Sigmoid colon (tissue), 4 donors: ENCODE results near the gene PIGN.

Experiments
- POLR2A ChIP-seq, 2 donors: fragments of 450-650 bp; IDR thresholded peaks; one replicate each; pipeline ENCODE4 v1.6.1; 2016; ENCODE audit warnings: antibody characterized with exemption in 2 of 2, mild to moderate bottlenecking in 2 of 2, moderate library complexity in 2 of 2
- POLR2AphosphoS5 ChIP-seq, 4 donors: sonication (generic); formaldehyde crosslinking; IDR thresholded peaks; one replicate each; pipeline ENCODE4 v1.6.1; 2017; ENCODE audit warnings: antibody characterized with exemption in 4 of 4
- TF ChIP-seq, protein P1 (sequence below), 4 experiments: fragments of 450-650 bp in 3 of 4; fragments of 200-600 bp in 1 of 4; IDR thresholded peaks; one replicate each; pipeline ENCODE4 v1.5.1; 2016 to 2019; ENCODE audit warnings: antibody characterized with exemption in 4 of 4, mild to moderate bottlenecking in 3 of 4, moderate library complexity in 2 of 4

DNA sequence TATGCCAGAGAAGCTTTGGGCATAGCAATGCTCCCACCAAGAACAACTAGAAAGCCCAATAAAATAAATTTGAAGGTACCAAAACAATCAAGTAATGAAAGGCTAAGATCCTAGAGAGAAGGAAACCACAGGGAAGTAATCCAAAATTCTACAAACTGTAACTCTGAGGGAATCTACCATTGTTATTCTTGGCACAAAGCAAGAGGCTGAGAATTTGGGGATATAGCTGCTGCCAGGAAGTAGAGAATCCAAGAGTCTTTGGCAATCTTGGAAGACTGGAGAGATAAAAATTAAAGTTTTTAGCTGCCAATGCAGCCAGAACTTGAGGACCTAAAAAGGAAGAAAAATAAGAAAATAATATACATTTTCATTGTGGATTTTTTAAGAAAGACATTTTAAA is 68.5 kb downstream of the PIGN start:
- TF ChIP-seq POLR2A (IDR thresholded peaks at IDR 0.05) (no peak), POLR2AphosphoS5 (IDR thresholded peaks at IDR 0.05) (no peak)
- TF ChIP-seq, protein P1, sequence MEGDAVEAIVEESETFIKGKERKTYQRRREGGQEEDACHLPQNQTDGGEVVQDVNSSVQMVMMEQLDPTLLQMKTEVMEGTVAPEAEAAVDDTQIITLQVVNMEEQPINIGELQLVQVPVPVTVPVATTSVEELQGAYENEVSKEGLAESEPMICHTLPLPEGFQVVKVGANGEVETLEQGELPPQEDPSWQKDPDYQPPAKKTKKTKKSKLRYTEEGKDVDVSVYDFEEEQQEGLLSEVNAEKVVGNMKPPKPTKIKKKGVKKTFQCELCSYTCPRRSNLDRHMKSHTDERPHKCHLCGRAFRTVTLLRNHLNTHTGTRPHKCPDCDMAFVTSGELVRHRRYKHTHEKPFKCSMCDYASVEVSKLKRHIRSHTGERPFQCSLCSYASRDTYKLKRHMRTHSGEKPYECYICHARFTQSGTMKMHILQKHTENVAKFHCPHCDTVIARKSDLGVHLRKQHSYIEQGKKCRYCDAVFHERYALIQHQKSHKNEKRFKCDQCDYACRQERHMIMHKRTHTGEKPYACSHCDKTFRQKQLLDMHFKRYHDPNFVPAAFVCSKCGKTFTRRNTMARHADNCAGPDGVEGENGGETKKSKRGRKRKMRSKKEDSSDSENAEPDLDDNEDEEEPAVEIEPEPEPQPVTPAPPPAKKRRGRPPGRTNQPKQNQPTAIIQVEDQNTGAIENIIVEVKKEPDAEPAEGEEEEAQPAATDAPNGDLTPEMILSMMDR (IDR thresholded peaks at IDR 0.05), result no peak
